Non-pigmented ciliary epithelial cell (primary cell): ENCODE results near the gene ATXN2L.
"Not testable (repeated sequence)": the region's sequence is repeated elsewhere in the genome, so short reads cannot be mapped to it uniquely, and the experiment has no call there.

ENCODE experiments used
- DNase-seq: peaks from one replicate; pipeline ENCODE4 v3.0.0-alpha.2; 2010; ENCODE audit warnings: low read depth

ATXN2L gene

GRCh38 chr16:28836761-28837064, 13.9 kb downstream of the ATXN2L start:
- DNase-seq: no peak

GRCh38 chr16:28837672-28838557, 15.1 kb downstream of the ATXN2L start:
- DNase-seq: no peak

GRCh38 chr16:28838558-28838918, 15.7 kb downstream of the ATXN2L start:
- DNase-seq: no peak

GRCh38 chr16:28839004-28839639, 16.3 kb downstream of the ATXN2L start:
- DNase-seq: no peak

GRCh38 chr16:28839899-28840298, 17.1 kb downstream of the ATXN2L start:
- DNase-seq: no peak

GRCh38 chr16:28842696-28843095, 19.9 kb downstream of the ATXN2L start:
- DNase-seq: no peak

GRCh38 chr16:28843766-28844165, 21.0 kb downstream of the ATXN2L start:
- DNase-seq: no peak

GRCh38 chr16:28844226-28844885, 21.6 kb downstream of the ATXN2L start:
- DNase-seq: no peak

GRCh38 chr16:28845293-28845692, 22.5 kb downstream of the ATXN2L start:
- DNase-seq: no peak

GRCh38 chr16:28845761-28846079, 22.9 kb downstream of the ATXN2L start:
- no peak for DNase-seq

GRCh38 chr16:28846080-28846932, 23.5 kb downstream of the ATXN2L start, which contains the start of gene TUFM:
Gene TUFM (minus strand): TSS chr16:28846348. CDS start chr16:28846269, 79 bp downstream.
- peak; percentile 87 for DNase-seq

GRCh38 chr16:28846933-28847273, 24.1 kb downstream of the ATXN2L start:
- DNase-seq: no peak

- no peak for DNase-seq
Observed at GRCh38 chr16:28858421-28858820, 35.6 kb downstream of the ATXN2L start.

GRCh38 chr16:28859326-28859725, 36.5 kb downstream of the ATXN2L start:
- no peak for DNase-seq

- DNase-seq: no peak
Observed at GRCh38 chr16:28863929-28864793, 41.4 kb downstream of the ATXN2L start.

- no peak for DNase-seq
Observed at GRCh38 chr16:28865001-28865688, 42.3 kb downstream of the ATXN2L start.

- DNase-seq: no peak
Observed at GRCh38 chr16:28865722-28866453, 43.1 kb downstream of the ATXN2L start.

- DNase-seq: no peak
Observed at GRCh38 chr16:28866454-28866804, 43.6 kb downstream of the ATXN2L start.

GRCh38 chr16:28867241-28867640, 44.4 kb downstream of the ATXN2L start:
- DNase-seq: no peak

- not testable (repeated sequence) for DNase-seq
Observed at GRCh38 chr16:28867646-28868045, 44.8 kb downstream of the ATXN2L start.
